ENCODE measurements around the gene FRMPD4.

FRMPD4 gene

DNA sequence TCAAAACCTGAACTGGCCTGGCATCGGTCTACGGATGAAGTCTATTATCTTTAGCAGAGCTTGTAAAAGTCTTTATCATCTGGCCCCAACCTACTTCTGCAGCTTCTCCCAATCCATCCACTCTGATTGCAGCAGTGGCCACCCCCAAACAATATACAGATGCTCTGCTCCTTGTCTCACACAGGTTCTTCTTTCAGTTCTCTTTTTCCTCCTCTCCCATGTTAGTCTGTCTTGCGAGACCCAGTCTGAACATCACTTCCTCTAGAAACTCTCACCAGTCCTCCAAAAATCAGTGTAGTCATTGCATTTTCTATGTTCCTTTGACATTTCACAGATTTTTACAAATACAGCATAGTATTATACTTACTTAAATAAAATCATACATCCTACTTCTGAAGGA is 163.0 kb downstream of the FRMPD4 start:
- no peak for DNase-seq (ENCODE audit: low read depth in 2 of 2)

DNA sequence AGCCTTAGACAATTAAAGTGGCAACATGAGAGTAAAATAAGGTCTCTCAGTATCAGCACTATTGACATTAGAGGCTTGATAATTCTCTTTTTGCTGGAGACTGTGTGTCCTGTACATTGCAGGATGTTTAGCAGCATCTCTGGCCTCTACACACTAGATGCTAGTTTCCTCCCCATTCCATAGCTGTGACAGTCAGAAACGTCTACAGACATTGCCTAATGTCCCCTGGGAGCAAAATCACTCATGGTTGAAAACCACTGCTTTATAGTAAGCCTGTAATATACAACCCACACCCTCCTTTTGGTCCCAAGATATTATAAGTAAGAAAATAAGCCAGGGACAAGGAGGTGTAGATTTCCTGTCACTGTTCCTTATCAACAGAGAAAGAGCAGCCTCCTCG is 166.0 kb downstream of the FRMPD4 start:
- DNase-seq (ENCODE audit: low read depth in 2 of 2): peak; percentile 24 to 29

DNA sequence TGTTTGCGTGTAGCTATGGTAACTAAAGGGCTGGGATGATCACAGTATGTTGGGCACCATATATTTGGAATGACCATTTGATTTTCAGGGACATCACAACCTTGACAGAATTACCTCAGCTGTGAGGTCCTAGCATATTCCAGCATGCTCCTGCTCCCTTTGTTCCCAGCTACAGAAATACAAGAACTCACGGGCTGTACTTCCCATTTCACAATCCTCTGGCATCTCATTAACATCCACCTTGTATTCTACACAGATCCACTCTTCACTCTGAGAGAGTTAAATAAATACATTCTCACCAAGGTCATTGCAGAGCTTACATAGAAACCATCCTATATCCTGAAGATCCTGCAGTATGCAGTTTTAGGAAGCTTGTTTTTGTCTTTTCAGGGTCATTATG is 169.7 kb downstream of the FRMPD4 start:
- no peak for DNase-seq (ENCODE audit: low read depth in 2 of 2)

DNA sequence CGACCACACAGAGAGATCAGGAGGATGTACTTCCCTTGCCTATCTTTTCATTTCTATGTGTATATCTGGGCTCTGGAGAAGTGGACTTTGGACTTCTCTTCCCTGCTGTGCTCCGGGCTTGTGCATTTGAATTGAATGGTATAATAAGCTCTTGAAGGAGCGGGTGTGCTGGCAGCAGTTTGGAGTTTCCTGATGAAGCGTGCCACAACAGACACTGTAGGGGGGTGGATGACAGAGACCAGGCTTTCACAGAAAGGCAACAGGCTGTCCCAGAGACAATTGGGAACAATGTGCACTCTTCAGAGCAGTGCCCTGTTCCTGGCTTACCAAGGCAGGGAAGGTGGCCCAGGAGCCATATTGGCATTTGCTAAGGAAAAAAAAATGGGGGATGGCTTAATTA is 170.1 kb downstream of the FRMPD4 start:
- DNase-seq (ENCODE audit: low read depth in 2 of 2): no peak

DNA sequence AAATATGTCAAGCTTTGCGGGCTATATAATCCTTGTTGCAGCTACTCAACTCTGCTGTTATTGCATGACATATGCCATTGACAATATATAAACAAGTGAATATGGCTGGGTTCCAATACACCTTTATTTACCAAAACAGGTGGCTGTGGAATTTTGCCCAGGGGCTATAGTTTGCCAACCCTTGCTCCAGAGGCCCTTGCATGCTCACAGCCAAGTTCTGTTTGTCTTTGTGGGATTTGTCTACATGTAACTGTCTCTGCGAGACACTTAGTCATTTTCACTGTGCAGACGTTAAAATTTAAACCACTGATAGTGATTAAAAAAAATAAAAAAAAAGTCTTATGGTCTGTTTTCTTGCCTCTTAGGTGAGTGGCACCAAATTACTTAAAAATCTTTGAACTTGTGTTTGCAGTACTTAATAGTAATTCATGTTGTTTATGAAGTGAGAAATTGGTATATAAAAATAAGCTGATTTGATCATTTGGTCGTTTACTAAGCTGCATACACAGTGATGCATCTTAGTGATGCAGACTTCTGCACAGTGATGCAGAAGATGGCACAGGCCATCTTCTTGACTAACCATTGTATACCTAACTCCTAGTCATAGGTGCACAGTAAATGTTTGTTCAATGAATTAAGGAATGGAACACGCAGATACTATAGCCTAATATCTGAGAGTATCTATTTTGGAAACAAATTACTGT is 170.9 kb downstream of the FRMPD4 start:
- no peak for DNase-seq (ENCODE audit: low read depth in 2 of 2)

DNA sequence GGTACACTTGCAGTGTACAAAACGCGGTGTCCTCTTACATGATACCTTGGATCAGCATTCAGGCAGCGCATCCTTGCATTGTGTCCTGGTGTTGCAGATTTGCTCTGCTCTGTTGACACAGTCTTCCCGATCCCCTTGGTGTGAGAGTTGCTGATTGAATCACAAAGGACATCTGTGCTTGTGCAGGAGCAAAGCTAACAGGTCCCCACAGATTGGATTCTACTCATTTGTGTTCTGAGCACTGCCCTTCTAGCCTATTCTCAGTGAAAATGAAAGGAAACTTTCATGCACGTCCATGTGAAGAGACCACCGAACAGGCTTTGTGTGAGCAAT is 171.4 kb downstream of the FRMPD4 start:
- no peak for DNase-seq (ENCODE audit: low read depth in 2 of 2)

DNA sequence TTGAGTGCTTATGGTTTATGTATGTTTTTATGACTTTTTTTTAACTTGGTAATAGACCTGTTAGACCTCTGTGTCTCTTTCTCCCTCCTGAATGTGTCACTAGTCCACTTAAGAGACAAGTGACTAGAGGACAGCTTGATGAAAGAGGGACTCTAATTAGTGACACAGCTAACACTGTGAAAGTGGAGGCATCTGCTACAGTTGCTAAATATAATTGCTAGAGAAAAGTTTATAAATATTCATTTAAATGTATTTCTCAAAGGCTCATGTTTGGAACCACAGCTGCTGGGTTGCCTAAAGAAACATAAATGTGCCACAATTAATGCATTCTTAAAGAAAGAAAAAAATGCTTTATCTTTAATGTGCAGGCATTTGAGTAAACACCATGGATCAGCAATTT is 176.4 kb downstream of the FRMPD4 start:
- DNase-seq (ENCODE audit: low read depth in 2 of 2): no peak

DNA sequence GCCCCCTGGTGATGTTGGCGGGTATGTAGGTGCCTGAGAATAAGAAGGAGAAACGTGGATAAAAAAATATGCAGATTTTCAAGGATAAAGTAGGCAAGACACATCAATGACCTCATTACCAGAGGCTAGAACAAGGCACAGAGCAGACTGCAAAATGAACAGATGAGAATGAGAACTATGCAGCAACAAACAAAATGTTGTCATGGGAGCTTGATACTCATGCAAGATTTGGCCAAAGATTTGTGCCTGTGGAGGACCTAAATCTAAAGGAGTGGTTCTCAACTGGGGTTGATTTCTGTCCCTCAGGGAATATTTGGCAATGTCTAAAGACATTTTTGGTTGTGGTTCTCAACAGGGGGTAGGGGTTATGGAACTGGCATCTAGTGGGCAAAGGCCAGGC is 177.3 kb downstream of the FRMPD4 start:
- no peak for DNase-seq (ENCODE audit: low read depth in 2 of 2)

DNA sequence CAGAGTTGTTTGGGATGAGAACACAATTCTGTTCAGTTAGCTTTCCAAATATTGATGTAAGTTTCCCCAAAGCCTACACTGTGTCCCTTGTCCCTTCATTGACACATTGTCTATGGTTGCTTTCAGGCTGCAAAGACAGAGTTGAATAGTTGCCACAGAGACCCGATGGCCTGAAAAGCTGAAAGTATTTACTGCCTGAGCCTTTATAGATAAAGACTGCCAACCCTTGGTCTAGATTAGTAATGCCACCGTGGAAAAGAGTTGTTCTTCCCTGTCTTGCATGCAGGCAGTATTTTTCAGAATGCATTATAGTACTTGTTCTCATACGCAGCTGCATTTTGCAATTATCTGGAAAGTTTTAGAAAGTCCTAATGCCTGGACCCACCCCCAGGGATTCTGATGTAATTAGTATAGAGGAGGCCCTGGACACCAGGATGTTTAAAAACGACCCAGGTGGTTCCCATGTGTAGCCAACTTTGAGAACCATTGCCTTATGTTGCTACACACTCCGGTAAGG is 180.8 kb downstream of the FRMPD4 start:
- DNase-seq (ENCODE audit: low read depth in 2 of 2): no peak

DNA sequence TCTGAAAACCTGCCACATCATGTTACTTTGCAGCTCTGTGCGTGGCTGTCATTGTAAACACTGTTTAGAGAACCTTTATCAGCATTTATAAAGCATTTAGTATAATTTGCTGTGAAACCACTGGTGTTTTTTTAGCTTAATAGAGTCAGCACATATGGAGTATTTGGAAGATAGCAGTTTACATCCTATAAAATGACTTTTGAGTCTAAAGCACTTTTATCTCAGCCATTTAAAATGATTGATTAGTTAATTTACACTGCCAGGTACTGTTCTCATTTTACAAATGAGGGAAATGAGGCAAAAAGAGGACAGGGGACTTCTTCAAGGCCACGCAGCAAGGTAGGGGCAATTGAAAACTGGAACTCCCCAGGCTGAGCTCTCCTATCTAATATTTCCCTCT is 181.7 kb downstream of the FRMPD4 start:
- no peak for DNase-seq (ENCODE audit: low read depth in 2 of 2)

DNA sequence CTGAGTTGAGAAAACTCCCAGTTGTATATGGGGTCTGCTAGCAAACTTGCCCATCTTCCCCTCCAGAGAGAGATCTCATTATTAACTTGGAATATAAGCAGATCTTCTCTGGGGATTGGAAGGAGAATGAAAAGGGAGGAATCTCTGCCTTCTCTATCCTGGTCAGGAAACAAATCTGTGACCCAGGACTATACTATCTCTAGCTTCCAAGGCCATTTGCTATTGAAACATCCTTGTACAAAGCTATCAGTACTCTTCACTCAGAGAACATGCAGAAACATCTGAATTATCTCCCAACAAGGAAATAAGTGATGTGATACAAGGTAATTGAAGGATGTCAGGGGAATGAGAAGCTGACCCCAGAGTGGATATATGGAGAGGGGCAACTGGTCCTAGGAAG is 183.8 kb downstream of the FRMPD4 start:
- no peak for DNase-seq (ENCODE audit: low read depth in 2 of 2)

DNA sequence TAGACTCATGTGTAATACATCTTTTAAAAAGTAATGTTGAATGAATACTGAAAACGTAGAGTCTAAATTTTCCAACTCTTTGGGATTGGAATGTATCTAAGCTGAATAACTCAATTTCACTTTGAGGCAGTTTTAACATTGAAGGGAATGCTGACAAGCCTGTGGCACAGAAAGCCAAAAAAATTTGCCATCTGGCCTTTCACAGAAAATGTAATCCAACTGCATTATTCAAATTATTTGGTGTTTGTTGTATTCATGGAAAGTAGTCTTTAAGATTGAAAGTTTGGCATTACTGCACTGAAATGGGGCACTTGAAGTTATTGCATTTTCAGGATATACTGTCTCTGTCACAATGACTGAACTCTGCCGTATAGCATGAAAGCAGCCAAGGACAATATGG is 186.9 kb downstream of the FRMPD4 start:
- no peak for DNase-seq (ENCODE audit: low read depth in 2 of 2)

DNA sequence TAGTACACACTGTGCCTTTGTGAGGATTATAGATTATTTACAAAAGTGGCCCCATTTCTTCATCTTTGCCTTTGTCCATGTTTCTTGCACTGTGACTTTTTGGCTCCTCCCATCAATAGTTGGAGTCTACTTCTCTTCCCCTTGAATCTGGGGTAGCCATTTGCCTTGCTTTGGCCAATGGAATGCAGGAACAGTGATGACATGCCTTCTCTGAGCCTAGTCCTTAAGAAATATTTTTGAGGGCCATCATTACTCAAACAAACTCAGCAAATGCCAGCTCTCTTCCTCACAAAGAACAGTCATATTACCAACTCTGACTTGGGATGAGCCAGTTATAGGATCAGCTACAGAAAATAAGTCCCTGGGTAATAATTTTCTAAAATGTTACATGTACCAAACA is 189.6 kb downstream of the FRMPD4 start:
- DNase-seq (ENCODE audit: low read depth in 2 of 2): no peak

DNA sequence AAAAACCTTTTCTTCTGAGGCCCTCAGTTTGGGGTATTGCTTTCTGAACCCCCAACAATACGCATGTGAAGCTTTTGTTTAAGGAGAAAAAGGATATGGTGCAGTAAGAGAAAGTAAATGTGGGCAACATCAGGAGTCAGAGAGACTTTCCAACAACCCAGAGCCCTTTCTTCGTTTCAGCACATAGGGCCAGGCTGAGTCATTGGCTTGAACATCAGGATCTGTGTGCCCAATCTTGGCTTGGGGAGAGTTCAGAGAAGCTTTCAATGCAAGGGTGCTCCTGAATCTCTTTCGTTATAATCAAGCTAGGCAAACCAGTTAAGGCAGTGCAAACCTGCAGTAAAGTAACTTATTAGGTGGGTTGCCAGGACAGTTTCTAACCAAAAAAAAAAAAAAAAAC is 191.2 kb downstream of the FRMPD4 start:
- DNase-seq (ENCODE audit: low read depth in 2 of 2): no peak

DNA sequence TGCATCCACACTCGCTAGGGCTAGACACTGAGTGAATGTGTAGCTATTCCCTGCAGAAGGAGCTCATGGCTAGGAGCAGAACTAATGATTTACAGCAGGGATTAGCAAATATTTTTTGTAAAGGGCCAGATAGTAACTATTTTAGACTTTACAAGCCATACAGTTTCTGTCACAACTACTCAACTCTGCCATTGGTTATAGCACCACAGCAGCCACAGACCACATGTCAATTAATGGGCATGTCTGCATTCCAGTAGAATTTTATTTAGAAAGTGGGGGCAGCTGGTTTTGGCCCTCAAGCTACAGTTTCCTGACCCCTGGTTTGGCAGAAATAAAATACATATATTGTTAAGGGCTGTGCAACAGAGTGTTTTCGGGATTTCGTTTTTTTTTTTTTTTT is 192.6 kb downstream of the FRMPD4 start:
- DNase-seq (ENCODE audit: low read depth in 2 of 2): no peak

DNA sequence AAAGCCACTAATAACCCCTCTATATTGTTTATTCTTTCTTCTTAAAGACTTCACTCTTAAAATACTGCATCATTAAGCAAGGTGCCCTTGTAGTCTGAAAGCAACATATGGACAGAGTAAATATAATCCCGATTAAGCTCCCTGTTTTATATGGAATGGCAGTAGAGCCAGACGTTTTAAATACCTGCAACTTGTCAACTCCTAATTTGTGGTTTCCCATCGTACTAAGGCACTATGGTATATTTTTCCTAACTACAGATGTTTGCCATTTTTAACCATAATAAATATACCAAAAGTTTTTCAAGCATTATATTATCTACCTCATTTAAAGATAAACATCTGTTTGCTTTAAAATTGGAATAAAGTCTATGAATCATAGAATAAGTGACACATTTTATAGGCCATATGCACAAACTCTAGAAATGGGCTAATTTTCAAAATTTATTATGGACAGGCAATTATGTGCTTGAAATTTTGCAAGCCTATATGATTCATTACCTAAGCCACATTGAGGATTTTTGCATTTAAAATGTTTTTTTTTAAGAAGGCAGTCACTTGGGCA is 194.6 kb downstream of the FRMPD4 start:
- peak; percentile 20 to 23 for DNase-seq (ENCODE audit: low read depth in 2 of 2)

DNA sequence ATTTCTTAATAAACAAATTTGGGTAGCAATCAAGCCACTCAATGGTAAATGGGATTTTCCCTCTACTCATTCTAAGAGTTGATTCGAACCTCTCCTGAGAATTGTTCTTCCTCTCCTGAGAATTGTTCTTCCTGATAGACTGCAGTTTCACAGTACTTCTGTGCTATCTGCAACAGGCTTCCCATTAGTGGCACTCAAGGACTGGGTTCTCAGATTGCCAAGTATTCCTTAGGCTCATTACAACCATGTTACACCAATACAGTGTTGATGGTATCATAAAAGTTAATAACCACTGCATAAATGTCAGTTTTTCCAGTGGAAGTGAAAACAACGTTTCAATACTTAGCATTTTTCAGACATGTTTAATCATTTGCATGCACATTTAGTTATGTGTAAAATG is 201.6 kb downstream of the FRMPD4 start:
- no peak for DNase-seq (ENCODE audit: low read depth in 2 of 2)

DNA sequence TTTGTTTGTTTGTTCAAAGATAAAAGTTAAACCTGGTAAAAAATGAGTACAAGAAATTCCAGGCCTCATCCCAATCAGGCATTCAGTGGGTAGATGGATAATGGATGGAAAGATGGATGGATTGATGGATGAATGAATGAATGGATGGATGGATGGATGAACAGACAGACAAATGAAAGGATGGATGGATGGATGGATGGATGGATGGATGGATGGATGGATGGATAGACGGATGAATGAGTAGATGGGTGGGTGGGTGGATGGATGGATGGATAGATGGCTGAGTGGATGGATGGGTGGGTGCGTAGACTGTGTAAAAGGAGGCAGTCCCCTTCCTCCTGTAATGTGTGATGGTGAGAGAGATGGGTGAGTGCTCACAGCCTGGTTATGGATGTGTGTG is 206.7 kb downstream of the FRMPD4 start:
- DNase-seq (ENCODE audit: low read depth in 2 of 2): no peak

DNA sequence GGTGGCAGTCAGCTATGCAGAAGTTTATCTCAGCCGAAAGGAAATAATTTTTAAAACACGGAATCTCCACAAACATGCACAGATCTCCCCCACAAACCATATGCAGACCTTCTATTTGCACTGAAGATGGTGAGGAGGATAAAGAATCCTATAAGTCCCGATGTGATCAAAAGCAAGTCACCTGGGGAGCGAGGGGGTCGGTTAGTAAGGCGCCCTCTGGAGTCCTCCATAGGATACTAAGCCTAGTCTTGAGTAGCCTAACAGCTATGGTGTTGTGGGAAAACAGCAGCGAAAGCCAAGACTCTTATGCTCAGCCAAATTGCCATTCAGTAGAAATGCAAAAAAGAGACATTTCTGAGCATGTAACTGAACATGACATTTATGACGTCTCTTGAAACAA is 210.9 kb downstream of the FRMPD4 start:
- DNase-seq (ENCODE audit: low read depth in 2 of 2): no peak

DNA sequence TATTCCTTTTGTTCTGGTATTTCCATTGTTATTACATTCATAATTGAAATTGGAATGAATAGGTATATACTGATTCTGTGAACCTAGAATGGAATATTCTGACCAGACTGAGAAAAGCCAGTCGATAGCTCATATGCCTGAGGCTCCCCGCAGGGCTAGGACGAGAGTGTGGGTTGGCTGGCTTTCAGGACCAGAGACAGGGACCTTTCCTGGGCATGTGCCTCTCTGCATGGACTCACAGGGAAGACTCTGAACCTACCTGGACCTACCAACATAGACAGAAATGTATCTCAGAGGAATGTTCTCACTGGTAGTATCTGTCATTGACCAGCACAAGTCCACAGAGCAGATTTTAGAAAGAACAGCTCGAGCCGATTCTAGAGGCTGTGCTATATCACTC is 214.6 kb downstream of the FRMPD4 start:
- no peak for DNase-seq (ENCODE audit: low read depth in 2 of 2)

DNA sequence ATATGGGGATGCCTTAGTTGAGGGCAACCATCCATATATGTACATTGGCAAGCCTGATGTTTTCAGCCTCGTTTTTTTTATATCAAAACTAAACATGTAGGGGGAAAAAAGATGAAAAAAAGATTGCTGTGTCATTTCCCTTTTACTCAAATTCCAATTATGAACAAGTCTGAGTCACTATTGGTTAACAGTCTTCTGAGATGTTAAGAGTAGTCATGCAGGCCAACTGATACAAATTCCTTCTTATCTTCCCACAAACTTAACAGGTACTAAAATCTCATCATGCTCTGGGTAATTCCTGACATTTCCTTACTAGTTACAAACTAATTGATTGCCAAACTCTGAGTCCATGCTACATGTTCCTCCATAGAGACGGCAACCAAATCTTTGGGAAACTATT is 222.1 kb downstream of the FRMPD4 start:
- peak in 1 of 2 experiments; percentile 46 for DNase-seq (ENCODE audit: low read depth in 2 of 2)

DNA sequence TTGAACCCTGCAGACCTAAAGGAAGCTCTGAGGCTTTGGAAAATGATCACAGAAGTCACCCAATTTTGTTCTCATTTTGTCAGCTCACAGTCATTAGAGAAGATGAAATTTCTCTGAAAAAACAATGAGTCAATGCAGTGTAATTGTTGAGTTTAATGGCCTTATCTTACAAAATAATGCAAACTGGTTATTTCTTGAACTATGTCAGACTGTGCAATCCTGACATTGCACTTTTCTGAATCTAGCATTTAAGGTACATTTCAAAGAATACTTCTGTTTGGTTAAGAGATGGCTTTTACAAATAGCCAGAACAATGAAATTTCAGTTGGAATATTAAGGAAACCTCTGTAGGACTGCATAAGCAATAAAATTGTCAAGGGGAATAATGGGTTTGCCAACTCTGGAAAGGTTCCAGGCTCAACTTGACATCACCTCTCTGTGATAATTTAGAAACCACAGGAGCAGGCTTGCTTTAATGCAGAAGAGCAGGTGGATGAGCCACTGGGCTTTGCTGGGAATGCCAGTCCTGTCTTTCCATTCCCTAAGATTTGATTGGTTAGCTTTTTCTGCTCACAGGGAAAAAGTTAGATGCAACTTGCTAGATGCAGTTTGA is 222.8 kb downstream of the FRMPD4 start:
- DNase-seq (ENCODE audit: low read depth in 2 of 2): no peak

DNA sequence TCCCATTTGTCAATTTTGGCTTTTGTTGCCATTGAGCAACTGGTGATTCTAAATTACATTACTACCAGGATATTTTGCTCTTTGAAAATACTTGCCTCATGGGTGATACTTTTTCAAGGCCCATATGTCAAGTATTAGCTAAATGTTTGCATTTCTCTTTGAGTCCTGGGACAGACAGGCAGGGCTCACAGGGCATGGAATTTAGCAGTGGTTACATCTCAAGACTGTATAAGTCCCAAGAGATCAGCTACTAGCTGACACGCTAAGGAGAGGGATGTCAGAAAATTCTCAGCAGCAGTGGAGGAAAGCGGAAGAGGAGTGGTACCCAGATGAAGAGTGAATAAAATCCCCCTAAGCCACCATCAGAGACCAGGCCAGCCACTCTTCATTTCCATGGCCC is 224.9 kb downstream of the FRMPD4 start:
- no peak for DNase-seq (ENCODE audit: low read depth in 2 of 2)

DNA sequence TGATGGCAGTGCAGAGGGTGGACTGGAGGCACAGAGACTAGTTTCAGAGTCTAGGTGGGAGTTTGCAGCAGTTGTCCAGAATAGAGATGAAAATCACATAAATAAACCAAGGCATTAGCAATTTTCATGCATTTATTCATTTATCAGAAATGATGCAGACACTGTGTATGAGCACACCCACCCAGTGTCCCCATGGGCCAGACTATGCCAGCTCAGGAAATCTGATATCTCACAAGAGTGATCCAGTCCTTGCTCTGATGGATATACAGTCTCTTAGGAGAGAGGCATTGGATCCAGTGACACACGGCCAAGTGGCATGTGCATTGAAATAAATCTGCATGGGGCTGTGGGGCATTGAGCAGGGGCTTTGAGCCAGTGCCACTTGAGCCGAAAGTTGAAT is 228.2 kb downstream of the FRMPD4 start:
- DNase-seq (ENCODE audit: low read depth in 2 of 2): no peak

Data from fibroblast of skin of left quadriceps (primary cell).